ENCODE results near the gene RTTN.

Gene RTTN

DNA sequence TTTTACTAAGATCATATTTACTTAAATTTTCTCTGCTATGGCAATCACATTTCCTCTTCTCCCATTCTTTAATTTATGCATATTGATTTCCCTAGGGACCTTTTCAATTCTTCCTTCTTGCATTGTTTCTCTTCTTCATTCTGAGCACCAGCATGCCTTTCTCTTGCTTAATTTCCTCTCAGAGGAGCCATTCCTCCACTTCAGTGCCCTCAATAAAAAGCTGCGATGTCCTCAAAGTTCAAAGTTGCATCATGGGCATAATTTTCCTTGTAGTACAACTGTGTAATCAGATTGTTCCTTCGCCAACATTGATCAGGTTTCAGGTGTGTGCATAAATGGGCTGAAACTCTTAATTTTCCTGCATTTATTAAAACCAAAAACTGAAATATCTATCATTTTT, 236.0 kb downstream of the RTTN start:
- DNase-seq = no peak

DNA sequence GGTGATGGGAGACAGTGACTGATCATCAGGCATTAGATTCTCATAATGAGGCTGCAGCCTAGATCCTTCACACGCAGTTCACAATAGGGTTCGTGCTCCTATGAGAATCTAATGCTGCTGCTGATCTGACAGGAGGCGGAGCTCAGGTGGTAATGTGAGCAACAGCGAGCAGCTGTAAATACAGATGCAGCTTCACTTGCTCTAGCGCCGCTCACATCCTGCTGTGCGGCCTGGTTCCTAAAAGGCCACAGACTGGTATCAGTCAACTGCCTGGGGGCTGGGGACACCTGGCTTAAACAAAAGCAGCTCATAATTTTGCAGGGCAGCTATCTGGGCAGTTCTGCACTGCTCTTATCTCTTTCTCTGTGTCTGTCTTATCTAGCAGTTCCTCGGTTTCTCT, 237.4 kb downstream of the RTTN start:
- no peak for DNase-seq

DNA sequence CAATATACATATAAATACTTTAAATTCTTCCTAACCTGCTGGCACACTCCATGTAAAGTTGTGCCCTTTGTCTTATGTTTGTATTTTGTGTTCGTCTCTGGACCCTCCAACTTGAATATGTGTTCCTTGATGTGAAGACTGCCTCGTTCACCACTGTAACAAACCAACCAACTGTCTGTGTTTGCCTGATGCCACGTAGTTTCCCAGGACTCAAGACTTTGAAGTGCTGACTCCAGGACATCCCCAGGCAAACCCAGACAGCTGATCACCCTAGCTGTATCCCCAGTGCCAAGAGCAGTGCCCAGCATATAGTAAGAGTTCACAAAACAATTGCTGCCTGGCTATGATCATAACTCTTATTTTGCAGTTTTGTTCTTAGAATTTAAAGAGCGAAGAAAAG, 242.3 kb downstream of the RTTN start:
- no peak for DNase-seq

- DNase-seq = no peak
Observed at GRCh38 chr18:69961718-69962117, 243.8 kb downstream of the RTTN start.

GRCh38 chr18:69958422-69958821, 247.1 kb downstream of the RTTN start:
- DNase-seq = no peak

DNA sequence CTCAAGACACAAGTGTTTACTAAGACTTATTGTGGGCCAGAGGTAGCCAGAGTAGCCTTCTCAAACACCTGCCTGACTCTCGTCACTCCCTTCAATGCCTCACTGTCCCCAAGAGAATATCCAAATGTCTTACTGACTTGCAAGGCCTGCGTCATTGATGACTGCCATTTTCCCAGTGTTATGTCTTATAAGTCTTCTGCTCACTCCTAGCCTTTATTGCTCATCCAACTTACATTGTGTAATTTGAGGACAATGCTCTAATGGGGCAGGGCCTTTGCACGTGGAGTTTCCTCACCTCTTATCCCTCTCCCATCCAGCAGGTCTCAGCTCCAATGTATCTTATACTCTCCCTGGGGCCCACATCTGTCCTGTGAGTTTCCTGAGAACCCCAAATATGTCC, 247.7 kb downstream of the RTTN start:
- no peak for DNase-seq

GRCh38 chr18:69956665-69957620, 248.5 kb downstream of the RTTN start:
- no peak for DNase-seq

DNA sequence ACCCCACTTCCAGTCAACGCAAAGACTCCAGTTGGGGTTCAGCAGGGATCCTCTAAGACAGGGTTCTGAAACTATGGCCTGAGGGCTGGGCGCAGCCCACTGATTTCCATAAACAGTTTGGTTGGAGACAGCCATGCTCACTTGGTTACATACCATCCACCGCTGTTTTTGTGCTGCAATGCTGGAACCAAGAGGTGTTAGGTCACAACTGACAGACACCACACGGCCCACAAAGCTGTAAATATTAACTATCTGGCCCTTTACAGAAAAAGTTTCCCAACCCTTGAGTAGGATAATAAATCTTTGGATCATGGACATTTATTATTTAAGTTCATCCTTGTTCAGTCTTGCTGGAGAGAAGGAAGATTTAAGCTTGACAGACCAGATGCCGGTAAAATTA, 249.4 kb downstream of the RTTN start:
- no peak for DNase-seq

- DNase-seq = no peak
Observed at GRCh38 chr18:69954719-69955480, 250.6 kb downstream of the RTTN start.

GRCh38 chr18:69953191-69953590, 252.3 kb downstream of the RTTN start:
- DNase-seq = no peak

All from NCI-H187 treated with DMSO at 0.1 percent for 48 hours (cell line).